WTC11 (cell line): ENCODE results near the gene BTNL2. TPM values are rescaled to one million over a fixed set of nuclear protein-coding genes. Genes with fewer than 3 reads are reported as not detected.

ENCODE experiments used
- ATAC-seq: fragments of 200-7000 bp; cut with Tn5 transposase; 2 replicates; pipeline ENCODE4 v1.10.0; 2021; ENCODE audit warnings: mild to moderate bottlenecking, moderate library complexity
- CTCF ChIA-PET: fragments of 300-600 bp; sonication (Branson Sonifier 250); formaldehyde crosslinking; loops from one replicate; lab custom pipeline; 2021; ENCODE audit warnings: antibody characterized with exemption; lab: Charles Lee
- POLR2A ChIA-PET: fragments of 350-600 bp; sonication (Branson Sonifier 250); formaldehyde crosslinking; loops from one replicate; lab custom pipeline; 2021; ENCODE audit warnings: antibody characterized with exemption; lab: Charles Lee
- DNase-seq: peaks from one replicate; pipeline ENCODE4 v3.0.0; 2021; ENCODE audit warnings: low spot score
- H3K27ac Mint-ChIP-seq: 2 replicates; pipeline ENCODE4 v1.8.0; 2021; ENCODE audit warnings: mixed read lengths
- H3K27me3 Mint-ChIP-seq: 2 replicates; pipeline ENCODE4 v1.8.0; 2021; ENCODE audit warnings: low read depth, mild to moderate bottlenecking, moderate library complexity, mixed read lengths
- H3K36me3 Mint-ChIP-seq: 2 replicates; pipeline ENCODE4 v1.8.0; 2021; ENCODE audit warnings: mixed read lengths
- H3K4me1 Mint-ChIP-seq: 2 replicates; pipeline ENCODE4 v1.8.0; 2022; ENCODE audit warnings: mixed read lengths
- H3K4me3 Mint-ChIP-seq: 2 replicates; pipeline ENCODE4 v1.8.0; 2021; ENCODE audit warnings: mild to moderate bottlenecking, moderate library complexity, mixed read lengths
- H3K9me3 Mint-ChIP-seq: 2 replicates; pipeline ENCODE4 v1.8.0; 2021; ENCODE audit warnings: mixed read lengths
- AR ChIP-seq: fragments of 250-450 bp; sonication (Bioruptor Pico); IDR thresholded peaks from 2 replicates; pipeline ENCODE4 v1.9.0; 2021; ENCODE audit warnings: mild to moderate bottlenecking
- ATF3 ChIP-seq: sonication (generic); formaldehyde crosslinking; conservative IDR thresholded peaks from 2 replicates; pipeline ENCODE4 v1.8.1; 2022; ENCODE audit warnings: mild to moderate bottlenecking, missing genetic modification reagents
- CBFB ChIP-seq: sonication (generic); formaldehyde crosslinking; IDR thresholded peaks from 2 replicates; pipeline ENCODE4 v1.8.1; 2022; ENCODE audit warnings: mild to moderate bottlenecking, low read depth, missing genetic modification reagents
- EMX1 ChIP-seq: fragments of 250-450 bp; sonication (Bioruptor Pico); IDR thresholded peaks from 2 replicates; pipeline ENCODE4 v1.8.0; 2021; ENCODE audit warnings: mild to moderate bottlenecking
- ESRRA ChIP-seq: sonication (generic); formaldehyde crosslinking; IDR thresholded peaks from 2 replicates; pipeline ENCODE4 v1.8.1; 2022; ENCODE audit warnings: mild to moderate bottlenecking, missing genetic modification reagents, borderline replicate concordance
- FOXP1 ChIP-seq: sonication (generic); formaldehyde crosslinking; IDR thresholded peaks from 2 replicates; pipeline ENCODE4 v1.8.0; 2022; ENCODE audit warnings: missing genetic modification reagents, mild to moderate bottlenecking, moderate library complexity, borderline replicate concordance
- GABPB1 ChIP-seq: sonication (generic); formaldehyde crosslinking; IDR thresholded peaks from 2 replicates; pipeline ENCODE4 v1.8.1; 2023; ENCODE audit warnings: mild to moderate bottlenecking, missing genetic modification reagents
- HMGXB4 ChIP-seq: sonication (generic); formaldehyde crosslinking; IDR thresholded peaks from 2 replicates; pipeline ENCODE4 v1.8.1; 2023; ENCODE audit warnings: mild to moderate bottlenecking, moderate library complexity, missing genetic modification reagents
- IRF1 ChIP-seq: sonication (generic); formaldehyde crosslinking; IDR thresholded peaks from 2 replicates; pipeline ENCODE4 v1.8.0; 2023; ENCODE audit warnings: missing genetic modification reagents
- IRF2 ChIP-seq: sonication (generic); formaldehyde crosslinking; IDR thresholded peaks from 2 replicates; pipeline ENCODE4 v1.8.0; 2022; ENCODE audit warnings: low read depth, missing genetic modification reagents, borderline replicate concordance
- MLX ChIP-seq: sonication (generic); formaldehyde crosslinking; IDR thresholded peaks from 2 replicates; pipeline ENCODE4 v1.8.1; 2023; ENCODE audit warnings: mild to moderate bottlenecking, missing genetic modification reagents, moderate library complexity
- MXD4 ChIP-seq: fragments of 250-450 bp; sonication (Bioruptor Pico); IDR thresholded peaks from 2 replicates; pipeline ENCODE4 v1.8.0; 2021; ENCODE audit warnings: mild to moderate bottlenecking, moderate library complexity, borderline replicate concordance
- NFYB ChIP-seq: sonication (generic); formaldehyde crosslinking; conservative IDR thresholded peaks from 2 replicates; pipeline ENCODE4 v1.8.0; 2022; ENCODE audit warnings: low read depth, missing genetic modification reagents
- NR3C1 ChIP-seq: sonication (generic); formaldehyde crosslinking; conservative IDR thresholded peaks from 2 replicates; pipeline ENCODE4 v1.8.1; 2023; ENCODE audit warnings: low read depth, mild to moderate bottlenecking, missing genetic modification reagents
- PRDM15 ChIP-seq: sonication (generic); formaldehyde crosslinking; IDR thresholded peaks from 2 replicates; pipeline ENCODE4 v1.8.0; 2022; ENCODE audit warnings: missing genetic modification reagents
- SMAD4 ChIP-seq: sonication (generic); formaldehyde crosslinking; IDR thresholded peaks from 2 replicates; pipeline ENCODE4 v1.8.0; 2022; ENCODE audit warnings: mild to moderate bottlenecking, missing genetic modification reagents
- SOX15 ChIP-seq: fragments of 250-450 bp; sonication (Bioruptor Pico); IDR thresholded peaks from 2 replicates; pipeline ENCODE4 v1.9.0; 2021; ENCODE audit warnings: mild to moderate bottlenecking
- STAT6 ChIP-seq: sonication (generic); formaldehyde crosslinking; conservative IDR thresholded peaks from 2 replicates; pipeline ENCODE4 v1.8.1; 2023; ENCODE audit warnings: mild to moderate bottlenecking, low read depth, missing genetic modification reagents, moderate library complexity
- TEAD1 ChIP-seq: sonication (generic); formaldehyde crosslinking; IDR thresholded peaks from 2 replicates; pipeline ENCODE4 v1.8.0; 2022; ENCODE audit warnings: mild to moderate bottlenecking, missing genetic modification reagents
- TEAD4 ChIP-seq: sonication (generic); formaldehyde crosslinking; IDR thresholded peaks from 2 replicates; pipeline ENCODE4 v1.8.0; 2022; ENCODE audit warnings: mild to moderate bottlenecking, missing genetic modification reagents
- ZNF121 ChIP-seq: sonication (generic); formaldehyde crosslinking; IDR thresholded peaks from 2 replicates; pipeline ENCODE4 v1.8.0; 2023; ENCODE audit warnings: missing genetic modification reagents
- ZNF138 ChIP-seq: sonication (generic); formaldehyde crosslinking; conservative IDR thresholded peaks from 2 replicates; pipeline ENCODE4 v1.8.1; 2022; ENCODE audit warnings: mild to moderate bottlenecking, moderate library complexity, missing genetic modification reagents
- ZNF219 ChIP-seq: sonication (generic); formaldehyde crosslinking; IDR thresholded peaks from 2 replicates; pipeline ENCODE4 v1.8.0; 2023; ENCODE audit warnings: missing genetic modification reagents, mild to moderate bottlenecking, borderline replicate concordance
- ZNF396 ChIP-seq: fragments of 250-450 bp; sonication (Bioruptor Pico); IDR thresholded peaks from 2 replicates; pipeline ENCODE4 v1.8.0; 2021; ENCODE audit warnings: mild to moderate bottlenecking, moderate library complexity, borderline replicate concordance
- total RNA-seq: library from RNA; stranded (reverse); gene quantifications from 3 replicates; pipeline ENCODE4 v1.2.3, GENCODE V29; 2021

The BTNL2 gene
- total RNA-seq, 1 experiment from 2014 or later: not detected

GRCh38 chr6:32371803-32372202 lies 35.2 kb downstream of the BTNL2 start, which contains the start of gene TSBP1:
TSS of gene TSBP1 (minus strand) at chr6:32371903. CDS start at chr6:32371706, 197 bp downstream.
- no peak within 1 kb of the TSS for H3K4me3 Mint-ChIP-seq
- H3K27me3 Mint-ChIP-seq: no peaks in the 10 kb centered on the region
- POLR2A ChIA-PET: no interaction called here
- DNase-seq: no peak
- H3K9me3 Mint-ChIP-seq: peaks cover 3% of the 10 kb centered on the region; the same call in 1 of the 2 replicates
- no peaks in the 10 kb centered on the region for H3K36me3 Mint-ChIP-seq
- CTCF ChIA-PET: no interaction called here
- TF ChIP-seq MLX (CRISPR knock-in tag): no peak
- TF ChIP-seq IRF1 (CRISPR knock-in tag): no peak
- no peak for TF ChIP-seq NFYB (CRISPR knock-in tag)
- no peak for TF ChIP-seq ESRRA (CRISPR knock-in tag)
- TF ChIP-seq HMGXB4: no peak
- TF ChIP-seq ZNF138 (CRISPR knock-in tag): no peak
- TF ChIP-seq ZNF121: no peak
- no peak for TF ChIP-seq CBFB (CRISPR knock-in tag)
- no peak for TF ChIP-seq ATF3 (CRISPR knock-in tag)
- no peak for TF ChIP-seq ZNF219 (CRISPR knock-in tag)
- no peak for TF ChIP-seq SMAD4 (CRISPR knock-in tag)
- TF ChIP-seq SOX15 (CRISPR knock-in tag): no peak
- no peak for TF ChIP-seq NR3C1 (CRISPR knock-in tag)
- no peak for TF ChIP-seq GABPB1 (CRISPR knock-in tag)
- no peak for TF ChIP-seq FOXP1 (CRISPR knock-in tag)
- no peak for TF ChIP-seq ZNF396 (CRISPR knock-in tag)
- TF ChIP-seq, all 79 proteins: peak for 0
- no peak within 1 kb of the TSS for H3K27ac Mint-ChIP-seq
- no peaks in the 10 kb centered on the region for H3K4me1 Mint-ChIP-seq
- no peak for ATAC-seq

GRCh38 chr6:32371229-32371628 lies 35.8 kb downstream of the BTNL2 start:
- Mint-ChIP-seq H3K36me3 (no peaks in the 10 kb centered on the region), H3K9me3 (peaks cover 3% of the 10 kb centered on the region; the same call in 1 of the 2 replicates), H3K27ac (no peak overlapping the region), H3K4me1 (no peaks in the 10 kb centered on the region), H3K4me3 (no peak overlapping the region), H3K27me3 (no peaks in the 10 kb centered on the region)
- ATAC-seq: no peak
- POLR2A ChIA-PET: no interaction called here
- CTCF ChIA-PET: no interaction called here
- DNase-seq: no peak
- TF ChIP-seq ZNF121 (no peak), EMX1 (CRISPR knock-in tag) (no peak), TEAD4 (CRISPR knock-in tag) (no peak), ZNF138 (CRISPR knock-in tag) (no peak), IRF2 (CRISPR knock-in tag) (no peak), AR (CRISPR knock-in tag) (no peak), PRDM15 (CRISPR knock-in tag) (no peak), STAT6 (CRISPR knock-in tag) (no peak), MXD4 (no peak), TEAD1 (CRISPR knock-in tag) (no peak)
